Pulmonary artery endothelial cell (primary cell): ENCODE measurements around the gene ORC6. TPM values are rescaled to one million over a fixed set of nuclear protein-coding genes. Genes with fewer than 3 reads are reported as not detected.

Experiments used
- DNase-seq: peaks from one replicate; pipeline ENCODE4 v3.0.0-alpha.2; 2011; ENCODE audit warnings: low read depth, low spot score
- total RNA-seq: library from RNA; depleted of rRNA; stranded (reverse); fragments of >200 nt; gene quantifications from 2 replicates; pipeline ENCODE4 v1.2.3, GENCODE V29; 2014

Gene ORC6
- total RNA-seq, 1 donor from 2014 or later: 14.0 TPM

- DNase-seq: no peak
Measured at GRCh38 chr16:46730801-46731690, 41.6 kb downstream of the ORC6 start.

- DNase-seq: no peak
Measured at GRCh38 chr16:46731691-46732555, 42.5 kb downstream of the ORC6 start.

- no peak for DNase-seq
Measured at GRCh38 chr16:46732561-46732960, 43.1 kb downstream of the ORC6 start.

GRCh38 chr16:46733319-46733830 lies 43.9 kb downstream of the ORC6 start:
- DNase-seq: no peak

- DNase-seq: no peak
Measured at GRCh38 chr16:46736695-46737094, 47.2 kb downstream of the ORC6 start.

- DNase-seq: no peak
Measured at GRCh38 chr16:46737621-46738214, 48.3 kb downstream of the ORC6 start.

GRCh38 chr16:46739934-46740333 lies 50.5 kb downstream of the ORC6 start:
- no peak for DNase-seq

- no peak for DNase-seq
Measured at GRCh38 chr16:46743232-46743719, 53.8 kb downstream of the ORC6 start.

- DNase-seq: no peak
Measured at GRCh38 chr16:46745617-46746016, 56.2 kb downstream of the ORC6 start.

- DNase-seq: no peak
Measured at GRCh38 chr16:46746821-46747776, 57.6 kb downstream of the ORC6 start.

Other genes with a start within 250 kb of the ORC6 start
- gene SHCBP1, start 68.3 kb upstream of the ORC6 start, total RNA-seq: 26.8 and 57.3 TPM in 2 replicates
- gene VPS35, start 481 bp upstream of the ORC6 start, total RNA-seq: 72.3 and 124 TPM in 2 replicates
- gene MYLK3, start 58.7 kb downstream of the ORC6 start, total RNA-seq: under 0.01 and 0.04 TPM in 2 replicates
- gene C16orf87, start 141.5 kb downstream of the ORC6 start, total RNA-seq: 5.9 and 9.3 TPM in 2 replicates
- 13.5 and 15.2 TPM in 2 replicates for gene GPT2, start 194.7 kb downstream of the ORC6 start, total RNA-seq